WTC11 (cell line): ENCODE data around the gene NMU. TPM values are rescaled to one million over a fixed set of nuclear protein-coding genes. Genes with fewer than 3 reads are reported as not detected.

Experiments used
- ATAC-seq: fragments of 200-7000 bp; cut with Tn5 transposase; 2 replicates; pipeline ENCODE4 v1.10.0; 2021; ENCODE audit warnings: mild to moderate bottlenecking, moderate library complexity
- CTCF ChIA-PET: fragments of 300-600 bp; sonication (Branson Sonifier 250); formaldehyde crosslinking; loops from one replicate; lab custom pipeline; 2021; ENCODE audit warnings: antibody characterized with exemption; lab: Charles Lee
- POLR2A ChIA-PET: fragments of 350-600 bp; sonication (Branson Sonifier 250); formaldehyde crosslinking; loops from one replicate; lab custom pipeline; 2021; ENCODE audit warnings: antibody characterized with exemption; lab: Charles Lee
- DNase-seq: peaks from one replicate; pipeline ENCODE4 v3.0.0; 2021; ENCODE audit warnings: low spot score
- H3K27ac Mint-ChIP-seq: 2 replicates; pipeline ENCODE4 v1.8.0; 2021; ENCODE audit warnings: mixed read lengths
- H3K27me3 Mint-ChIP-seq: 2 replicates; pipeline ENCODE4 v1.8.0; 2021; ENCODE audit warnings: low read depth, mild to moderate bottlenecking, moderate library complexity, mixed read lengths
- H3K36me3 Mint-ChIP-seq: 2 replicates; pipeline ENCODE4 v1.8.0; 2021; ENCODE audit warnings: mixed read lengths
- H3K4me1 Mint-ChIP-seq: 2 replicates; pipeline ENCODE4 v1.8.0; 2022; ENCODE audit warnings: mixed read lengths
- H3K4me3 Mint-ChIP-seq: 2 replicates; pipeline ENCODE4 v1.8.0; 2021; ENCODE audit warnings: mild to moderate bottlenecking, moderate library complexity, mixed read lengths
- H3K9me3 Mint-ChIP-seq: 2 replicates; pipeline ENCODE4 v1.8.0; 2021; ENCODE audit warnings: mixed read lengths
- ATF3 ChIP-seq: sonication (generic); formaldehyde crosslinking; conservative IDR thresholded peaks from 2 replicates; pipeline ENCODE4 v1.8.1; 2022; ENCODE audit warnings: mild to moderate bottlenecking, missing genetic modification reagents
- ESRRA ChIP-seq: sonication (generic); formaldehyde crosslinking; IDR thresholded peaks from 2 replicates; pipeline ENCODE4 v1.8.1; 2022; ENCODE audit warnings: mild to moderate bottlenecking, missing genetic modification reagents, borderline replicate concordance
- HMGA2 ChIP-seq: fragments of 250-450 bp; sonication (Bioruptor Pico); IDR thresholded peaks from 2 replicates; pipeline ENCODE4 v1.4.0; 2021; ENCODE audit warnings: mild to moderate bottlenecking, moderate library complexity
- JAZF1 ChIP-seq: fragments of 250-450 bp; sonication (Bioruptor Pico); IDR thresholded peaks from 2 replicates; pipeline ENCODE4 v1.9.0; 2021; ENCODE audit warnings: moderate library complexity, mild to moderate bottlenecking, inconsistent platforms
- NFATC4 ChIP-seq: fragments of 250-450 bp; sonication (Bioruptor Pico); IDR thresholded peaks from 2 replicates; pipeline ENCODE4 v1.9.0; 2021; ENCODE audit warnings: mild to moderate bottlenecking
- NFYB ChIP-seq: sonication (generic); formaldehyde crosslinking; conservative IDR thresholded peaks from 2 replicates; pipeline ENCODE4 v1.8.0; 2022; ENCODE audit warnings: low read depth, missing genetic modification reagents
- NR1H2 ChIP-seq: sonication (generic); formaldehyde crosslinking; IDR thresholded peaks from 2 replicates; pipeline ENCODE4 v1.9.0; 2021; ENCODE audit warnings: mild to moderate bottlenecking, moderate library complexity, missing genetic modification reagents
- NR2C2 ChIP-seq: sonication (generic); formaldehyde crosslinking; IDR thresholded peaks from 2 replicates; pipeline ENCODE4 v1.8.0; 2022; ENCODE audit warnings: mild to moderate bottlenecking, missing genetic modification reagents
- SOX15 ChIP-seq: fragments of 250-450 bp; sonication (Bioruptor Pico); IDR thresholded peaks from 2 replicates; pipeline ENCODE4 v1.9.0; 2021; ENCODE audit warnings: mild to moderate bottlenecking
- ZNF121 ChIP-seq: sonication (generic); formaldehyde crosslinking; IDR thresholded peaks from 2 replicates; pipeline ENCODE4 v1.8.0; 2023; ENCODE audit warnings: missing genetic modification reagents
- ZNF416 ChIP-seq: fragments of 250-450 bp; sonication (Bioruptor Pico); IDR thresholded peaks from 2 replicates; pipeline ENCODE4 v1.9.0; 2021; ENCODE audit warnings: mild to moderate bottlenecking, inconsistent platforms
- ZNF512 ChIP-seq: sonication (generic); formaldehyde crosslinking; IDR thresholded peaks from 2 replicates; pipeline ENCODE4 v1.8.1; 2022; ENCODE audit warnings: missing genetic modification reagents, borderline replicate concordance
- total RNA-seq: library from RNA; stranded (reverse); gene quantifications from 3 replicates; pipeline ENCODE4 v1.2.3, GENCODE V29; 2021
- TF ChIP-seq, protein P1 (sequence below): sonication (generic); formaldehyde crosslinking; IDR thresholded peaks from 2 replicates; pipeline ENCODE4 v1.8.0; 2023; ENCODE audit warnings: mild to moderate bottlenecking, missing genetic modification reagents
- TF ChIP-seq, protein P2 (sequence below): sonication (generic); formaldehyde crosslinking; IDR thresholded peaks from 2 replicates; pipeline ENCODE4 v1.8.1; 2022; ENCODE audit warnings: mild to moderate bottlenecking, moderate library complexity, missing genetic modification reagents
- TF ChIP-seq, protein P3 (sequence below): sonication (generic); formaldehyde crosslinking; IDR thresholded peaks from 2 replicates; pipeline ENCODE4 v1.8.1; 2022; ENCODE audit warnings: mild to moderate bottlenecking, missing genetic modification reagents, moderate library complexity, borderline replicate concordance
- TF ChIP-seq, protein P4 (sequence below): sonication (generic); formaldehyde crosslinking; IDR thresholded peaks from 2 replicates; pipeline ENCODE4 v1.8.0; 2022; ENCODE audit warnings: missing genetic modification reagents
- TF ChIP-seq, protein P5 (sequence below): sonication (generic); formaldehyde crosslinking; IDR thresholded peaks from 2 replicates; pipeline ENCODE4 v1.8.0; 2023; ENCODE audit warnings: missing genetic modification reagents

NMU gene
- total RNA-seq, 1 experiment from 2014 or later = 43.7 TPM

DNA sequence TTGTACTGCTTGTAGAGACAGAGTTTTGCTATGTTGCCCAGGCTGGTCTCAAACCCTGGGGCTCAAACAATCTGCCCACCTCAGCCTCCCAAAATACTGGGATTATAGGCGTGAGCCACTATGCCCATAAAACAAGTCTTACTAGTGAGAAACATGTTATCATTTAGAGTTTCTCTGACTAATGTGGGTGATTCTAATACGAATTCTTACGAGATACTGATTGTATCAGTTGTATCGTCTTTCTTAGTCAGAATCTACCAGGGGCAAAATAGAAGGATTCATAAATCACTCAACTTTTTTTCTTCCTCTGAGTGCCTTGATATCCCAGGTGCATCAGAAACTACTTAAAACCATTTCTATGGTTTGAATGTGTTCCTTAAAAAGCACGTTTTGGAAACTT, 14.4 kb upstream of the NMU start (continued):
- TF ChIP-seq ESRRA (CRISPR knock-in tag) (no peak), ZNF416 (CRISPR knock-in tag) (no peak)

- peaks cover 51% of the 10 kb centered on the region for H3K4me1 Mint-ChIP-seq
- ATAC-seq = peak; percentile 25
- POLR2A ChIA-PET = interaction anchor here (0.5 kb wide), 1 partner anchor 182 kb away, joined by 3 read pairs; the partner anchor contains the start of gene EXOC1L
- TF ChIP-seq, protein P1, sequence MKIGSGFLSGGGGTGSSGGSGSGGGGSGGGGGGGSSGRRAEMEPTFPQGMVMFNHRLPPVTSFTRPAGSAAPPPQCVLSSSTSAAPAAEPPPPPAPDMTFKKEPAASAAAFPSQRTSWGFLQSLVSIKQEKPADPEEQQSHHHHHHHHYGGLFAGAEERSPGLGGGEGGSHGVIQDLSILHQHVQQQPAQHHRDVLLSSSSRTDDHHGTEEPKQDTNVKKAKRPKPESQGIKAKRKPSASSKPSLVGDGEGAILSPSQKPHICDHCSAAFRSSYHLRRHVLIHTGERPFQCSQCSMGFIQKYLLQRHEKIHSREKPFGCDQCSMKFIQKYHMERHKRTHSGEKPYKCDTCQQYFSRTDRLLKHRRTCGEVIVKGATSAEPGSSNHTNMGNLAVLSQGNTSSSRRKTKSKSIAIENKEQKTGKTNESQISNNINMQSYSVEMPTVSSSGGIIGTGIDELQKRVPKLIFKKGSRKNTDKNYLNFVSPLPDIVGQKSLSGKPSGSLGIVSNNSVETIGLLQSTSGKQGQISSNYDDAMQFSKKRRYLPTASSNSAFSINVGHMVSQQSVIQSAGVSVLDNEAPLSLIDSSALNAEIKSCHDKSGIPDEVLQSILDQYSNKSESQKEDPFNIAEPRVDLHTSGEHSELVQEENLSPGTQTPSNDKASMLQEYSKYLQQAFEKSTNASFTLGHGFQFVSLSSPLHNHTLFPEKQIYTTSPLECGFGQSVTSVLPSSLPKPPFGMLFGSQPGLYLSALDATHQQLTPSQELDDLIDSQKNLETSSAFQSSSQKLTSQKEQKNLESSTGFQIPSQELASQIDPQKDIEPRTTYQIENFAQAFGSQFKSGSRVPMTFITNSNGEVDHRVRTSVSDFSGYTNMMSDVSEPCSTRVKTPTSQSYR = no peak
- TF ChIP-seq NR1H2 (CRISPR knock-in tag) = no peak
- no peak for TF ChIP-seq HMGA2 (CRISPR knock-in tag)
- TF ChIP-seq SOX15 = no peak
- TF ChIP-seq NR2C2 (CRISPR knock-in tag) = no peak
- TF ChIP-seq, protein P2, sequence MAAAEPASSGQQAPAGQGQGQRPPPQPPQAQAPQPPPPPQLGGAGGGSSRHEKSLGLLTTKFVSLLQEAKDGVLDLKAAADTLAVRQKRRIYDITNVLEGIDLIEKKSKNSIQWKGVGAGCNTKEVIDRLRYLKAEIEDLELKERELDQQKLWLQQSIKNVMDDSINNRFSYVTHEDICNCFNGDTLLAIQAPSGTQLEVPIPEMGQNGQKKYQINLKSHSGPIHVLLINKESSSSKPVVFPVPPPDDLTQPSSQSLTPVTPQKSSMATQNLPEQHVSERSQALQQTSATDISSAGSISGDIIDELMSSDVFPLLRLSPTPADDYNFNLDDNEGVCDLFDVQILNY = no peak
- TF ChIP-seq, protein P3, sequence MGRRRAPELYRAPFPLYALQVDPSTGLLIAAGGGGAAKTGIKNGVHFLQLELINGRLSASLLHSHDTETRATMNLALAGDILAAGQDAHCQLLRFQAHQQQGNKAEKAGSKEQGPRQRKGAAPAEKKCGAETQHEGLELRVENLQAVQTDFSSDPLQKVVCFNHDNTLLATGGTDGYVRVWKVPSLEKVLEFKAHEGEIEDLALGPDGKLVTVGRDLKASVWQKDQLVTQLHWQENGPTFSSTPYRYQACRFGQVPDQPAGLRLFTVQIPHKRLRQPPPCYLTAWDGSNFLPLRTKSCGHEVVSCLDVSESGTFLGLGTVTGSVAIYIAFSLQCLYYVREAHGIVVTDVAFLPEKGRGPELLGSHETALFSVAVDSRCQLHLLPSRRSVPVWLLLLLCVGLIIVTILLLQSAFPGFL (CRISPR knock-in tag) = no peak
- TF ChIP-seq NFATC4 (CRISPR knock-in tag) = no peak
- no peak for TF ChIP-seq NFYB (CRISPR knock-in tag)
- TF ChIP-seq JAZF1 (CRISPR knock-in tag) = no peak
- TF ChIP-seq ATF3 (CRISPR knock-in tag) = no peak
- TF ChIP-seq, protein P4, sequence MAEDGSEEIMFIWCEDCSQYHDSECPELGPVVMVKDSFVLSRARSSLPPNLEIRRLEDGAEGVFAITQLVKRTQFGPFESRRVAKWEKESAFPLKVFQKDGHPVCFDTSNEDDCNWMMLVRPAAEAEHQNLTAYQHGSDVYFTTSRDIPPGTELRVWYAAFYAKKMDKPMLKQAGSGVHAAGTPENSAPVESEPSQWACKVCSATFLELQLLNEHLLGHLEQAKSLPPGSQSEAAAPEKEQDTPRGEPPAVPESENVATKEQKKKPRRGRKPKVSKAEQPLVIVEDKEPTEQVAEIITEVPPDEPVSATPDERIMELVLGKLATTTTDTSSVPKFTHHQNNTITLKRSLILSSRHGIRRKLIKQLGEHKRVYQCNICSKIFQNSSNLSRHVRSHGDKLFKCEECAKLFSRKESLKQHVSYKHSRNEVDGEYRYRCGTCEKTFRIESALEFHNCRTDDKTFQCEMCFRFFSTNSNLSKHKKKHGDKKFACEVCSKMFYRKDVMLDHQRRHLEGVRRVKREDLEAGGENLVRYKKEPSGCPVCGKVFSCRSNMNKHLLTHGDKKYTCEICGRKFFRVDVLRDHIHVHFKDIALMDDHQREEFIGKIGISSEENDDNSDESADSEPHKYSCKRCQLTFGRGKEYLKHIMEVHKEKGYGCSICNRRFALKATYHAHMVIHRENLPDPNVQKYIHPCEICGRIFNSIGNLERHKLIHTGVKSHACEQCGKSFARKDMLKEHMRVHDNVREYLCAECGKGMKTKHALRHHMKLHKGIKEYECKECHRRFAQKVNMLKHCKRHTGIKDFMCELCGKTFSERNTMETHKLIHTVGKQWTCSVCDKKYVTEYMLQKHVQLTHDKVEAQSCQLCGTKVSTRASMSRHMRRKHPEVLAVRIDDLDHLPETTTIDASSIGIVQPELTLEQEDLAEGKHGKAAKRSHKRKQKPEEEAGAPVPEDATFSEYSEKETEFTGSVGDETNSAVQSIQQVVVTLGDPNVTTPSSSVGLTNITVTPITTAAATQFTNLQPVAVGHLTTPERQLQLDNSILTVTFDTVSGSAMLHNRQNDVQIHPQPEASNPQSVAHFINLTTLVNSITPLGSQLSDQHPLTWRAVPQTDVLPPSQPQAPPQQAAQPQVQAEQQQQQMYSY = no peak
- no peak for TF ChIP-seq ZNF512
- TF ChIP-seq, protein P5, sequence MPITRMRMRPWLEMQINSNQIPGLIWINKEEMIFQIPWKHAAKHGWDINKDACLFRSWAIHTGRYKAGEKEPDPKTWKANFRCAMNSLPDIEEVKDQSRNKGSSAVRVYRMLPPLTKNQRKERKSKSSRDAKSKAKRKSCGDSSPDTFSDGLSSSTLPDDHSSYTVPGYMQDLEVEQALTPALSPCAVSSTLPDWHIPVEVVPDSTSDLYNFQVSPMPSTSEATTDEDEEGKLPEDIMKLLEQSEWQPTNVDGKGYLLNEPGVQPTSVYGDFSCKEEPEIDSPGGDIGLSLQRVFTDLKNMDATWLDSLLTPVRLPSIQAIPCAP = no peak
- no peak for TF ChIP-seq ZNF121 (CRISPR knock-in tag)
- no peaks in the 10 kb centered on the region for H3K9me3 Mint-ChIP-seq
- H3K27ac Mint-ChIP-seq = peak overlapping the region; percentile 91
- CTCF ChIA-PET = interaction anchor here (0.6 to 1.1 kb wide), 2 partner anchors 38 to 89 kb away, joined by 3 read pairs; no protein-coding TSS in a partner anchor
- H3K27me3 Mint-ChIP-seq = peaks cover 23% of the 10 kb centered on the region
- peak overlapping the region; percentile 83 for H3K4me3 Mint-ChIP-seq
- DNase-seq = peak; percentile 52
- no peaks in the 10 kb centered on the region for H3K36me3 Mint-ChIP-seq
Observed at GRCh38 chr4:55637272-55637820, 1.2 kb upstream of the NMU start.
